ENCODE measurements around the gene C2orf49.

The C2orf49 gene

GRCh38 chr2:105297216-105297615, 40.1 kb upstream of the C2orf49 start:
- no peak overlapping the region for H3K27ac ChIP-seq (ENCODE audit: low read depth, low read length)
- no peak overlapping the region for H3K14ac ChIP-seq (ENCODE audit: low read length)
- H3K4me1 ChIP-seq (ENCODE audit: control insufficient read depth in 1 of 2, insufficient read depth in 2 of 2, low read length in 2 of 2), result peaks cover 3 to 19% of the 10 kb centered on the region in 2 experiments
- peaks cover 6 to 10% of the 10 kb centered on the region in 2 experiments for H3K36me3 ChIP-seq (ENCODE audit: control insufficient read depth in 1 of 2, insufficient read depth in 2 of 2, low read length in 2 of 2)
- H2BK12ac ChIP-seq (ENCODE audit: low read length), result no peak overlapping the region
- no peak overlapping the region for H3K4ac ChIP-seq (ENCODE audit: low read depth, low read length)
- H3K18ac ChIP-seq (ENCODE audit: low read length), result no peak overlapping the region
- H3K79me1 ChIP-seq (ENCODE audit: low read length), result peaks cover 2% of the 10 kb centered on the region
- no peak overlapping the region for H4K8ac ChIP-seq (ENCODE audit: low read depth, low read length)
- H3K4me2 ChIP-seq (ENCODE audit: low read length), result peak overlapping the region; percentile 18
- H4K12ac ChIP-seq (ENCODE audit: low read depth, low read length), result no peak overlapping the region
- H3K23ac ChIP-seq (ENCODE audit: low read length), result no peak overlapping the region
- H2BK120ac ChIP-seq (ENCODE audit: insufficient read depth, low read length, poor library complexity), result no peak overlapping the region
- H2AFZ ChIP-seq (ENCODE audit: insufficient read depth, low read length, poor library complexity), result no peak overlapping the region
- no peak overlapping the region for H2BK5ac ChIP-seq (ENCODE audit: low read depth, low read length, poor library complexity)
- no peak overlapping the region for H2AK5ac ChIP-seq (ENCODE audit: low read length)
- no peaks in the 10 kb centered on the region for H3K27me3 ChIP-seq (ENCODE audit: insufficient read depth, low read length)
- no peaks in the 10 kb centered on the region for H3K79me2 ChIP-seq (ENCODE audit: control insufficient read depth, insufficient read depth, low read length, poor library complexity)
- no CpG with 5 or more reads among the region's 7 CpGs for WGBS (ENCODE audit: extremely low coverage, insufficient coverage, insufficient read length)
- H3K9ac ChIP-seq (ENCODE audit: low read length), result no peak overlapping the region
- peaks cover 1% of the 10 kb centered on the region for H3K9me3 ChIP-seq (ENCODE audit: insufficient read depth, low read depth, low read length)
- no peak for DNase-seq
- H4K91ac ChIP-seq (ENCODE audit: low read depth, low read length), result no peak overlapping the region
- no peak overlapping the region for H3K4me3 ChIP-seq (ENCODE audit: low read depth, low read length)

DNA sequence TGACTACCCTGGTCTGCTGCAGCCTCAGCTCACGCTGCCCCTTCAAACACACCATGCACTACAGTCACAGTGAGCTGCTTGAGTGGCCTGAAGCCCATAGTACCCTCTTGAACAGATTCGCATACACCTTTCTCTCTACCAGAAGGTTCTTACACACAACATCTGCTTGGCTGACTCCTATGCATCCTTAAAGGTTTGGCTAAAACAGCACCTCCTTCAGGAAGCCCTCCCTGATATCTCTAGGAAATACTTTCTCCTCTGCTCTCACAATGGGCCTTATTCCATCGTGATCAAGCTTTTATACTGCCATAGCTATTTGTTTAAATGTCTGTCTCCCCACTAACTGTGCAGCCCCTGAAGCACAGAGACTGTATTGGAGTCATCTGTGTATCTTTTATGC, 39.3 kb upstream of the C2orf49 start:
- no CpG with 5 or more reads among the region's 3 CpGs for WGBS (ENCODE audit: extremely low coverage, insufficient coverage, insufficient read length)
- H3K4me3 ChIP-seq (ENCODE audit: low read depth, low read length), result no peak overlapping the region

DNA sequence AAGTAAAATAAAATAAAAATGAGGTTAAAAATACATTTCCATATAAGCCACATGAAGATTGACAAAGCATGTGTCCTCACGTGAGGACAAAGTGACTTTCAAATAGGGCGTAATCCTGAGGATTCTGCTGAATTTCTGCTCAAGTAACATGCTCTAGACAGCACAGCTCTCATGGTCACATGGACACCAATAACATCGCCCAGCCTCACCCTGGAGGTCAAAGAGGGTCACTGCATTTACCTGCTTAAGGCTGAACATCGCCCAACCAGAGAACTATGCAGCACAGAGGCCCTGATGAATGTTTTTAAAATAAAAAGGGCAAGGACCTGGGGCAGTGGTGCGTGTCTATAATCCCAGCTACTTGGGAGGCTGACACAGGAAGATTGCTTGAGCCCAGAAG, 38.0 kb upstream of the C2orf49 start:
- H3K27ac ChIP-seq (ENCODE audit: low read depth, low read length), result no peak overlapping the region
- no peak overlapping the region for H2AK5ac ChIP-seq (ENCODE audit: low read length)
- H3K79me1 ChIP-seq (ENCODE audit: low read length), result peaks cover 2% of the 10 kb centered on the region
- no peaks in the 10 kb centered on the region for H3K79me2 ChIP-seq (ENCODE audit: control insufficient read depth, insufficient read depth, low read length, poor library complexity)
- no peak overlapping the region for H2BK5ac ChIP-seq (ENCODE audit: low read depth, low read length, poor library complexity)
- H3K36me3 ChIP-seq (ENCODE audit: control insufficient read depth in 1 of 2, insufficient read depth in 2 of 2, low read length in 2 of 2), result peaks cover 6 to 10% of the 10 kb centered on the region in 2 experiments
- H4K12ac ChIP-seq (ENCODE audit: low read depth, low read length), result no peak overlapping the region
- H3K4me3 ChIP-seq (ENCODE audit: low read depth, low read length), result no peak overlapping the region
- no CpG with 5 or more reads among the region's 5 CpGs for WGBS (ENCODE audit: extremely low coverage, insufficient coverage, insufficient read length)
- H3K4me1 ChIP-seq (ENCODE audit: control insufficient read depth in 1 of 2, insufficient read depth in 2 of 2, low read length in 2 of 2), result peaks cover under 1 to 14% of the 10 kb centered on the region in 2 experiments
- H3K4ac ChIP-seq (ENCODE audit: low read depth, low read length), result no peak overlapping the region
- no peaks in the 10 kb centered on the region for H3K27me3 ChIP-seq (ENCODE audit: insufficient read depth, low read length)
- H2BK120ac ChIP-seq (ENCODE audit: insufficient read depth, low read length, poor library complexity), result no peak overlapping the region
- H3K23ac ChIP-seq (ENCODE audit: low read length), result no peak overlapping the region
- H3K4me2 ChIP-seq (ENCODE audit: low read length), result no peak overlapping the region
- H2BK12ac ChIP-seq (ENCODE audit: low read length), result no peak overlapping the region
- H3K9ac ChIP-seq (ENCODE audit: low read length), result no peak overlapping the region
- peak; percentile 10 to 53 for DNase-seq
- no peak overlapping the region for H4K8ac ChIP-seq (ENCODE audit: low read depth, low read length)
- peaks cover 1% of the 10 kb centered on the region for H3K9me3 ChIP-seq (ENCODE audit: insufficient read depth, low read depth, low read length)
- H3K18ac ChIP-seq (ENCODE audit: low read length), result no peak overlapping the region
- H3K14ac ChIP-seq (ENCODE audit: low read length), result no peak overlapping the region
- no peak overlapping the region for H2AFZ ChIP-seq (ENCODE audit: insufficient read depth, low read length, poor library complexity)
- H4K91ac ChIP-seq (ENCODE audit: low read depth, low read length), result no peak overlapping the region

More for the DNA sequence above, 39.3 kb upstream of the C2orf49 start:
- no peak overlapping the region for H2BK120ac ChIP-seq (ENCODE audit: insufficient read depth, low read length, poor library complexity)
- H2AK5ac ChIP-seq (ENCODE audit: low read length), result no peak overlapping the region
- H3K4ac ChIP-seq (ENCODE audit: low read depth, low read length), result no peak overlapping the region
- no peak overlapping the region for H4K91ac ChIP-seq (ENCODE audit: low read depth, low read length)
- H3K9ac ChIP-seq (ENCODE audit: low read length), result no peak overlapping the region
- H3K14ac ChIP-seq (ENCODE audit: low read length), result no peak overlapping the region
- H3K23ac ChIP-seq (ENCODE audit: low read length), result no peak overlapping the region
- no peak overlapping the region for H4K8ac ChIP-seq (ENCODE audit: low read depth, low read length)
- no peak overlapping the region for H2AFZ ChIP-seq (ENCODE audit: insufficient read depth, low read length, poor library complexity)
- no peak overlapping the region for H3K27ac ChIP-seq (ENCODE audit: low read depth, low read length)
- H3K36me3 ChIP-seq (ENCODE audit: control insufficient read depth in 1 of 2, insufficient read depth in 2 of 2, low read length in 2 of 2), result peaks cover 6 to 10% of the 10 kb centered on the region in 2 experiments
- H4K12ac ChIP-seq (ENCODE audit: low read depth, low read length), result no peak overlapping the region
- H3K18ac ChIP-seq (ENCODE audit: low read length), result no peak overlapping the region
- H3K9me3 ChIP-seq (ENCODE audit: insufficient read depth, low read depth, low read length), result peaks cover 1% of the 10 kb centered on the region
- no peak overlapping the region for H2BK12ac ChIP-seq (ENCODE audit: low read length)
- no peaks in the 10 kb centered on the region for H3K79me2 ChIP-seq (ENCODE audit: control insufficient read depth, insufficient read depth, low read length, poor library complexity)
- H2BK5ac ChIP-seq (ENCODE audit: low read depth, low read length, poor library complexity), result no peak overlapping the region
- no peak for DNase-seq
- peaks cover 2 to 19% of the 10 kb centered on the region in 2 experiments for H3K4me1 ChIP-seq (ENCODE audit: control insufficient read depth in 1 of 2, insufficient read depth in 2 of 2, low read length in 2 of 2)
- no peaks in the 10 kb centered on the region for H3K27me3 ChIP-seq (ENCODE audit: insufficient read depth, low read length)
- no peak overlapping the region for H3K4me2 ChIP-seq (ENCODE audit: low read length)
- peaks cover 2% of the 10 kb centered on the region for H3K79me1 ChIP-seq (ENCODE audit: low read length)

DNA sequence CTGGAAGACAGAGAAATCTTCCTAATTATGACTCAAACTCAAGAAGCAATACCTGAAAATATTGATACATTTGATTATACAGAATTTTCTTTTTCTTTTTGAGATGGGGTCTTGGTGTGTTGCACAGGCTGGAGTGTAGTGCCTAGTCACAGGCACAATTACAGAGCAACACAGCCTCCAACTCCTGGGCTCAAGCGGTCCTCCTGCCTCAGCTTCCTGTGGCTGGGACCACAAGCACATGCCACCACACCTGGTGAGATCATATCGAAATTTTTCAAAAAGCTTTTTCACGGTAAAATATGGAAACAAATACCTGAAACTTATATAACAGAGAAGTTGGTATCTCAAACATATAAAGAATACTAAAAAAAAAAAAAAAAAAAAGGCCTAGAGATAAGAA, 35.7 kb upstream of the C2orf49 start:
- no peak overlapping the region for H3K9ac ChIP-seq (ENCODE audit: low read length)
- no peak overlapping the region for H3K23ac ChIP-seq (ENCODE audit: low read length)
- no peak for DNase-seq
- H3K4me2 ChIP-seq (ENCODE audit: low read length), result no peak overlapping the region
- WGBS (ENCODE audit: extremely low coverage, insufficient coverage, insufficient read length), result no CpG with 5 or more reads among the region's 3 CpGs
- peak overlapping the region; percentile 39 for H3K4ac ChIP-seq (ENCODE audit: low read depth, low read length)
- H3K9me3 ChIP-seq (ENCODE audit: insufficient read depth, low read depth, low read length), result peaks cover 1% of the 10 kb centered on the region
- H3K27me3 ChIP-seq (ENCODE audit: insufficient read depth, low read length), result no peaks in the 10 kb centered on the region
- H3K14ac ChIP-seq (ENCODE audit: low read length), result no peak overlapping the region
- no peak overlapping the region for H4K91ac ChIP-seq (ENCODE audit: low read depth, low read length)
- H3K27ac ChIP-seq (ENCODE audit: low read depth, low read length), result no peak overlapping the region
- no peaks in the 10 kb centered on the region for H3K79me2 ChIP-seq (ENCODE audit: control insufficient read depth, insufficient read depth, low read length, poor library complexity)
- H4K8ac ChIP-seq (ENCODE audit: low read depth, low read length), result no peak overlapping the region
- H2BK5ac ChIP-seq (ENCODE audit: low read depth, low read length, poor library complexity), result no peak overlapping the region
- H2AFZ ChIP-seq (ENCODE audit: insufficient read depth, low read length, poor library complexity), result no peak overlapping the region
- peaks cover 0 to 10% of the 10 kb centered on the region in 2 experiments for H3K4me1 ChIP-seq (ENCODE audit: control insufficient read depth in 1 of 2, insufficient read depth in 2 of 2, low read length in 2 of 2)
- peaks cover 6 to 10% of the 10 kb centered on the region in 2 experiments for H3K36me3 ChIP-seq (ENCODE audit: control insufficient read depth in 1 of 2, insufficient read depth in 2 of 2, low read length in 2 of 2)
- no peak overlapping the region for H2BK120ac ChIP-seq (ENCODE audit: insufficient read depth, low read length, poor library complexity)
- no peak overlapping the region for H2AK5ac ChIP-seq (ENCODE audit: low read length)
- peaks cover 2% of the 10 kb centered on the region for H3K79me1 ChIP-seq (ENCODE audit: low read length)
- H4K12ac ChIP-seq (ENCODE audit: low read depth, low read length), result no peak overlapping the region
- no peak overlapping the region for H3K4me3 ChIP-seq (ENCODE audit: low read depth, low read length)
- no peak overlapping the region for H3K18ac ChIP-seq (ENCODE audit: low read length)
- H2BK12ac ChIP-seq (ENCODE audit: low read length), result no peak overlapping the region
